ENCODE data around the gene AP3S2. TPM values are rescaled to one million over a fixed set of nuclear protein-coding genes. Genes with fewer than 3 reads are reported as not detected.
"Not testable (repeated sequence)": the region's sequence is repeated elsewhere in the genome, so short reads cannot be mapped to it uniquely, and the experiment has no call there.

The AP3S2 gene
- total RNA-seq, 1 experiment from 2014 or later: 60.9 TPM

DNA sequence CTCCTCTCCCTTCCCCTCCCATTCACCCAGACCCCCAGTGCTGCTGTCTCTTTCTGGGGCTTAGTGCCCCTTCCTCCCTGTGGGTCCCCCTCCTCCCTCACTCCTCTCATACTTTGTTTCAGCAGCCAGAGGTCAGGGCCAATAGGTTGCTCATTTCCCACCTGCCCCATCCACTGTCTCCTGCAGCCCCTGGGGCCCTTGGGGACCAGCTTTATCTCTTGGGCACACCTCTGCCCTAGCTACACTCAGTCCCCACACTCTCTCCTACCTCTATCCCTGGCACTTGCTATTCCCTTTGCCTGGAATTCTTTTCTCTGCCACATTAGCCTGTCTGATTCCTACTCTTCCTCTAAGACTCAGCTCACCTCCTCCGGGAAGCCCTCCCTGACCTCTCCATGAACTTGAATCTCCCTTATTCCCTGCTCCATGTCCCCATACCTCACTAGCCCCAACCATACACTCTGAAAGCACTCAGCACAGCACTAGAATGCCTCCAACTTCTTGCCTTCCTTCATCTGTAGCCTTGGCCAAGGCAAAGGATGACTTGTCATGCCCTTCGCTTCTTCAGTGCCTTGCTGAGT lies 93.8 kb downstream of the AP3S2 start:
- no peak for DNase-seq (ENCODE audit: low spot score)

GRCh38 chr15:89799011-89799911 lies 94.5 kb downstream of the AP3S2 start:
- no peak for DNase-seq (ENCODE audit: low spot score)

DNA sequence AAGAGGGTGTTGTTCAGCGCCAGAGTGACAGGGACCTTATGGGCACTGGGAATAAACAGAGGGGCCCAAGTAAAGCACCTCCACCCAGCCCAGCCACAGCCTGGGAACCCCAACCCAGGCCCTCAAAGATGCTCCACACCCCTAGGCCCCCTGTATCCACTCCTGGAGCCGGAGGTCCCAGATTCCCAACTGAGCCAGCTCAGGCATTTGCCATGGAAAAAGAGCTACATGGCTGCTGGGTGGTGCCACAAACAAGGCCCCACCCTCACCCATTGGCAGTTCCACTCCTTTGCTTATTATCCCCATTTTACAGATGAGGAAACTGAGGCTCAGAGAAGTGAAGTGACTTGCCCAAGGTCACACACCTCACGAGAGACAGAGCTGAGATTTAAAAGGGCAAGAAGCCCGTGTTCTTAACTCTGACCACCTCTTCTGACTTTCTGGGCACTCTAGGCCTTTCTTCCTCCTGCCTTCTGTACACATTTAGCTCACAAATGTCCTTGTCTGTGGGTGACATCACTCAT lies 96.1 kb downstream of the AP3S2 start:
- DNase-seq (ENCODE audit: low spot score): no peak

DNA sequence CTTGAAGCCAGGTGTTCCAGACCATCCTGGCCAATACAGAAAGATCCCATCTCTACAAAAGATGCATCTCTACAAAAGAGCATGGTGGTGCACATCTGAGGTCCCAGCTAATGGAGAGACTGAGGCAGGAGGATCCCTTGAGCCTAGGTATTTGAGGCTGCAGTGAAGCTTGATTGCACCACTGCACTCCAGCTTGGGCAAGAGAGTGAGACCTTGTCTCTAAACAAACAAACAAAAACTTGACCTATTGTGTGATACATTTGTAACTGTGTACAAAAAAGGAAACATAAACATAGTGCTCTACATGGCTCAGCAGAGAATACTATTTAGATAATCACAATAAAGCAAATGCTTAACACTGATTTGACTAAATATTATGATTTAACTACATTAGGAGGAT lies 97.8 kb downstream of the AP3S2 start:
- DNase-seq (ENCODE audit: low spot score): no peak

GRCh38 chr15:89794627-89795241 lies 99.1 kb downstream of the AP3S2 start:
- DNase-seq (ENCODE audit: low spot score): no peak

GRCh38 chr15:89792106-89792805 lies 101.5 kb downstream of the AP3S2 start:
- DNase-seq (ENCODE audit: low spot score): no peak

GRCh38 chr15:89790661-89791060 lies 103.1 kb downstream of the AP3S2 start:
- no peak for DNase-seq (ENCODE audit: low spot score)

DNA sequence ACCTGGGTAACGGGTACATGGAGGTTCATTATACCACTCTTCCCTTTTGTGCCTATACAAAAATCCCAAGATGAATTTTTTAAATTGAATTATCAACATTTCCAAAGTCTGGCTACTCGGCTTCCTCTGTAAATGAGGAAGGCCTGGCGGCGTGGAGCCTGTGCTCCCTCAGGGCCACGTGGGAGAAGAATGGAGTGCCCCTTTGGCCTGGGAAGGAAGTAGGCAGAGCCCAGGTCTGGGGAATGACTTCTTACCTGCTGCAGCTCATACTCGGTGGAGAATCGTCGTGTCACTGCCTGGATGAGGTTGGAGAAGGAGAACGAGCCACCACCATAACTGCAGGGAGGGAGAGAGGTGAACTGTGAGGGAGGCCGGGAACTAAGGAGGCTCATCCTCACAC lies 103.6 kb downstream of the AP3S2 start:
- no peak for DNase-seq (ENCODE audit: low spot score)

DNA sequence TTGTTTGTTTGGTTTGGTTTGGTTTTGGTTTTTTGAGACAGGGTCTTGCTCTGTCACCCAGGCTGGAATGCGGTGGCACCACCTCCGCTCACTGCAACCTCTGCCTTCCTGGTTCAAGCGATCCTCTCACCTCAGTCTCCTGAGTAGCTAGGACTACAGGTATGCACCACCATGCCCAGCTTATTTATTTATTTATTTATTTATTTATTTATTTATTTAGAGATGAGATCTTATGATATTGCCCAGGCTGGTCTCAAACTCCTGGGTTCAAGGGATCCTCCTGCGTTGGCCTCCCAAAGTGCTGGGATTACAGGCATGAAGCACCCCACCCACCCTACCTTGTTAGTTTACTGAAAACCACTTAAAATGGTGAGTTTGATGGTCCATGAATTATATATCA lies 105.2 kb downstream of the AP3S2 start:
- not testable (repeated sequence) for DNase-seq (ENCODE audit: low spot score)

DNA sequence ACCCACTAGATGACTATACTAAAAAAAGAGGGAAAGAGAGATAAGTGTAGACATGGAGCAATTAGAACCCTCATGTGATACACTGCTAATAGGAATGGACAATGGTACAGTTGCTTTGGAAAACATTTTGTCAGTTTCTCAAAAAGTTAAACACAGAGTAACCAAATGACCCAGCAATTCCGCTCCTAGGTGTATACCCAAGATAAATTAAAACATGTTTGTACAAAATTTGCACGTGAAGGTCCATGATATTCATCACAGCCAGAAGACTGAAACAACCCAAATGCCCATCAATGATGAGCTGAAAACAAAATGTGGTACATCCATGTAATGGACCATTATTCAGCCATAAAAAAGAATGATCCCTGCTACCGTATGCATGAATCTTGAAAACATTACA lies 105.8 kb downstream of the AP3S2 start:
- no peak for DNase-seq (ENCODE audit: low spot score)

GRCh38 chr15:89785774-89786140 lies 108.0 kb downstream of the AP3S2 start:
- no peak for DNase-seq (ENCODE audit: low spot score)

GRCh38 chr15:89785064-89785773 lies 108.6 kb downstream of the AP3S2 start:
- DNase-seq (ENCODE audit: low spot score): no peak

- DNase-seq (ENCODE audit: low spot score): no peak
Observed at GRCh38 chr15:89784686-89784960, 109.2 kb downstream of the AP3S2 start.

- no peak for DNase-seq (ENCODE audit: low spot score)
Observed at GRCh38 chr15:89783861-89784685, 109.7 kb downstream of the AP3S2 start.

GRCh38 chr15:89783111-89783860 lies 110.5 kb downstream of the AP3S2 start:
- DNase-seq (ENCODE audit: low spot score): no peak

DNA sequence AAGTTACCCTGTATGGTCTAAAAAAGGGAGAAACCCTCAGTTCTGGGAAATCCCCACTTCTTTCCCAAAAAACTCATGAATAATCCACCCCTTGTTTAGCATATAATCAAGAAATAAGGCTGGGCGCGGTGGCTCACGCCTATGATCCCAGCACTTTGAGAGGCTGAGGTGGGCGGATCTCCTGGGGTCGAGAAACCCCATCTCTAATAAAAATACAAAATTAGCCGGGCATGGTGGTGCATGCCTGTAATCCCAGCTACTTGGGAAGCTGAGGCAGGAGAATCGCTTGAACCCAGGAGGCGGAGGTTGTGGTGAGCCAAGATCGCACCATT lies 111.2 kb downstream of the AP3S2 start:
- DNase-seq (ENCODE audit: low spot score): not testable (repeated sequence)

DNA sequence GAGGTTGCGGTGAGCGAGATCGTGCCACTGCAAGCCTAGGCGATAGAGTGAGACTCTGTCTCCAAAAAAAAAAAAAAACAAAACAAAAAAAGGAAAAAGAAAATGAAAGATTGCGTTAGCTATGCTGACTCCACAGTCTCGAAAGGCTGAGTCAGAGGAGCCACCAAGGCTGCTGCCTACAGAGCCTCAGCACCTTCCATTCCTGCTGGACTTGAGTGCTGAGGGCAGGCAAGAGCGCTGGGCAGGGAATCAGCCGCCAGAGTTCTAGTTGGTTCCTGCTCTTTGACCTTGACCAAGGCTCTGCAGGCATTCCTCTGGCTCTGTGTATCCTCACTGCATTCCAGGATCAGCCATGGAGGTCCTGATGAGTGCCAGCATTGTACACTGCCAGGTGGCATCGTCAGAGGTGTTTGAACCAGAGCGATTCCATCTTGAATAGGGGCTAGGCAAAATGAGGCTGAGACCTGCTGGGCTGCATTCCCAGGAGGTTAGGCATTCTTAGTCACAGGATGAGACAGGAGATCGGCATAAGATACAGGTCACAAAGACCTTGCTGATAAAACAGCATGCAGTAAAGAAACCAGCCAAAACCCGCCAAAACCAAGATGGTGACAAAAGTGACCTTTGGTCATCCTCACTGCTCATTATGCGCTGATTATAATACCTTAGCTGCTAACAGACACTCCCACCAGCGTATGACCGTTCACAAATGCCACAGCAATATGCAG lies 111.7 kb downstream of the AP3S2 start:
- no peak for DNase-seq (ENCODE audit: low spot score)

GRCh38 chr15:89781055-89781454 lies 112.7 kb downstream of the AP3S2 start:
- DNase-seq (ENCODE audit: low spot score): no peak

GRCh38 chr15:89780601-89781000 lies 113.2 kb downstream of the AP3S2 start:
- DNase-seq (ENCODE audit: low spot score): no peak

Data from H4 (cell line).